Loucy (cell line): Measurements from ENCODE around the gene CD83.

Experiments
- CTCF ChIP-seq: fragments of 200-600 bp; sonication (generic); conservative IDR thresholded peaks from 2 replicates; pipeline ENCODE4 v1.5.1; 2014; ENCODE audit warnings: mild to moderate bottlenecking, antibody characterized with exemption, low read length
- EZH2phosphoT487 ChIP-seq: fragments of 200-600 bp; IDR thresholded peaks from 2 replicates; pipeline ENCODE4 v1.6.1; 2018; ENCODE audit warnings: antibody characterized with exemption, mild to moderate bottlenecking, moderate library complexity, borderline replicate concordance

DNA sequence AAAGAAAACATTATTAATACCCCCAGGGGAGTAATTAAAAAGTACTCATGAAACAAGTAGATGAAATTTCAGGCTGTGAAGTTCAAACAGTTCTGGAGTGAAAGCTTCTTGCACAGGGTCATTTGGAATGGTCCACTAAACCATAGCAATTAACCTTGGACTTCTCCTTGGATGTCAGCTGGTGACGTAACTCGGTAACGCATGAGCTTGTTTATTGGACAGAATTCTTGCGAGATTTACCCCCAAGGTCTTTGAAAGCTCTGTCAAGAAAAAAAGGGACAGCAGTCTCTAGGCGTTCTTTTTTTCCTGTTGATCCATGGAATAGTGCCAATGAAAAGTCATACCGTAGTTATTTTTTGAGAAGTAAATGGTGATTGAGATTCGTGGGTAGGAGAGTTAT lies 2.2 kb downstream of the CD83 start:
- no peak for TF ChIP-seq CTCF
- TF ChIP-seq EZH2phosphoT487, result no peak
